Esophagus muscularis mucosa (tissue), 4 donors: ENCODE data around the gene SPATA31D1. TPM values are rescaled to one million over a fixed set of nuclear protein-coding genes. Genes with fewer than 3 reads are reported as not detected.
A peak's percentile ranks its signal among the peaks of the same experiment; 100 is the strongest.

Experiments used
- DNase-seq: peaks from one replicate; pipeline ENCODE4 v3.0.0-alpha.2; 2017; ENCODE audit errors: extremely low spot score
- H3K27ac ChIP-seq, 4 donors: fragments of 200-600 bp; sonication (generic); replicated peaks in 1 of 4; 1 replicate in 3 of 4; 2 replicates in 1 of 4; pipeline ENCODE4 v1.5.1; 2016 to 2019; ENCODE audit warnings: mild to moderate bottlenecking in 1 of 4
- H3K27me3 ChIP-seq, 4 donors: fragments of 200-600 bp; sonication (generic); one replicate each; pipeline versions ENCODE4 v1.5.1 to v1.6.0; 2016 to 2019
- H3K36me3 ChIP-seq, 4 donors: fragments of 200-600 bp; sonication (generic); one replicate each; pipeline ENCODE4 v1.5.1; 2016 to 2019
- H3K4me1 ChIP-seq, 4 donors: fragments of 200-600 bp; sonication (generic); one replicate each; pipeline ENCODE4 v1.5.1; 2016 to 2019
- H3K4me3 ChIP-seq, 4 donors: fragments of 200-600 bp; sonication (generic); 1 replicate in 2 of 4; 2 replicates in 2 of 4; pipeline ENCODE4 v1.5.1; 2016 to 2019; ENCODE audit warnings: mild to moderate bottlenecking in 4 of 4, moderate library complexity in 1 of 4
- H3K9me3 ChIP-seq, 4 donors: fragments of 200-600 bp; sonication (generic); 1 replicate in 3 of 4; 2 replicates in 1 of 4; pipeline ENCODE4 v1.5.1; 2016 to 2019
- CTCF ChIP-seq, 3 experiments: fragments of 200-600 bp in 2 of 3; fragments of 450-650 bp in 1 of 3; sonication (generic) in 2 of 3; IDR thresholded peaks; one replicate each; pipeline ENCODE4 v1.5.1; 2017 to 2019; ENCODE audit warnings: antibody characterized with exemption in 3 of 3, mild to moderate bottlenecking in 2 of 3, moderate library complexity in 1 of 3
- EP300 ChIP-seq: sonication (generic); formaldehyde crosslinking; IDR thresholded peaks from one replicate; pipeline ENCODE4 v1.6.1; 2017; ENCODE audit warnings: antibody characterized with exemption
- POLR2A ChIP-seq: fragments of 450-650 bp; IDR thresholded peaks from one replicate; pipeline ENCODE4 v1.6.1; 2017; ENCODE audit warnings: antibody characterized with exemption, moderate library complexity, mild to moderate bottlenecking, low read depth
- POLR2AphosphoS5 ChIP-seq, 2 donors: sonication (generic); formaldehyde crosslinking; IDR thresholded peaks; one replicate each; pipeline ENCODE4 v1.6.1; 2017; ENCODE audit warnings: antibody characterized with exemption in 2 of 2
- WGBS: methylation state at CpG from one replicate; pipeline ENCODE4 v1.1.5; 2018; 5-methylcytosine and 5-hydroxymethylcytosine counted together
- intact Hi-C: fragments of 100-400 bp; cut with DNase I; formaldehyde crosslinking; loops from one replicate; pipeline ENCODE4 v1.15.1; 2023
- total RNA-seq, 4 donors: library from RNA; depleted of rRNA; stranded (reverse); fragments of >200 nt; gene quantifications; one replicate each; pipeline versions ENCODE4 v1.1.0 to v1.2.1, GENCODE V29; 2016

SPATA31D1 gene
- total RNA-seq, 4 donors from 2014 or later = not detected

- no peak for DNase-seq
- Histone ChIP-seq H3K27ac (peak overlapping the region in 2 of 4 donors; percentile 67 to 75), H3K4me1 (peaks cover 0 to 29% (median 24%) of the 10 kb centered on the region in 4 donors), H3K36me3 (no peaks in the 10 kb centered on the region), H3K4me3 (no peak overlapping the region), H3K27me3 (no peaks in the 10 kb centered on the region), H3K9me3 (peaks cover 0 to 2% (median 0%) of the 10 kb centered on the region in 4 donors)
- intact Hi-C loops = no loop called here
- no peak for TF ChIP-seq POLR2A
- TF ChIP-seq POLR2AphosphoS5 (IDR thresholded peaks at IDR 0.05) = no peak
- no peak for TF ChIP-seq CTCF (IDR thresholded peaks at IDR 0.05)
- TF ChIP-seq EP300 = no peak
Measured at GRCh38 chr9:82020331-82020730, 31.8 kb downstream of the SPATA31D1 start.

GRCh38 chr9:82021198-82021597 is 32.6 kb downstream of the SPATA31D1 start:
- Histone ChIP-seq H3K4me3 (no peak overlapping the region), H3K4me1 (peaks cover 0 to 32% (median 24%) of the 10 kb centered on the region in 4 donors), H3K9me3 (no peaks in the 10 kb centered on the region), H3K36me3 (no peaks in the 10 kb centered on the region), H3K27ac (peak overlapping the region; percentile 47 to 75 (median 68)), H3K27me3 (no peaks in the 10 kb centered on the region)
- DNase-seq = no peak
- peak; percentile 63 to 84 for TF ChIP-seq POLR2AphosphoS5 (IDR thresholded peaks at IDR 0.05)
- no peak for TF ChIP-seq EP300
- intact Hi-C loops = no loop called here

- intact Hi-C loops = no loop called here
- H3K36me3 ChIP-seq = no peaks in the 10 kb centered on the region
- no peaks in the 10 kb centered on the region for H3K27me3 ChIP-seq
- no peak overlapping the region for H3K4me3 ChIP-seq
- no peaks in the 10 kb centered on the region for H3K9me3 ChIP-seq
- H3K27ac ChIP-seq = peak overlapping the region; percentile 47 to 75 (median 68)
- peaks cover 0 to 32% (median 24%) of the 10 kb centered on the region in 4 donors for H3K4me1 ChIP-seq
- TF ChIP-seq POLR2A (no peak), CTCF (IDR thresholded peaks at IDR 0.05) (no peak), EP300 (no peak), POLR2AphosphoS5 (IDR thresholded peaks at IDR 0.05) (no peak)
- DNase-seq = no peak
- WGBS = 39% methylated on average over 2 of the region's 2 CpGs
Measured at GRCh38 chr9:82022121-82022520, 33.5 kb downstream of the SPATA31D1 start.

- Histone ChIP-seq H3K27ac (peak overlapping the region in 1 of 4 donors; percentile 22), H3K36me3 (no peaks in the 10 kb centered on the region), H3K27me3 (no peaks in the 10 kb centered on the region), H3K9me3 (no peaks in the 10 kb centered on the region), H3K4me1 (peaks cover 0 to 32% (median 24%) of the 10 kb centered on the region in 4 donors), H3K4me3 (no peak overlapping the region)
- no peak for TF ChIP-seq POLR2AphosphoS5 (IDR thresholded peaks at IDR 0.05)
- no peak for TF ChIP-seq CTCF (IDR thresholded peaks at IDR 0.05)
- no peak for TF ChIP-seq POLR2A
- intact Hi-C loops = no loop called here
- no peak for DNase-seq
- 85% methylated on average over 1 of the region's 1 CpG for WGBS
Measured at GRCh38 chr9:82024908-82025307, 36.3 kb downstream of the SPATA31D1 start.

- Histone ChIP-seq H3K27me3 (no peaks in the 10 kb centered on the region), H3K9me3 (no peaks in the 10 kb centered on the region), H3K4me3 (no peak overlapping the region), H3K27ac (no peak overlapping the region), H3K36me3 (no peaks in the 10 kb centered on the region), H3K4me1 (peaks cover 0 to 18% (median 3%) of the 10 kb centered on the region in 4 donors)
- no peak for DNase-seq
- TF ChIP-seq POLR2AphosphoS5 (IDR thresholded peaks at IDR 0.05) (peak; percentile 36 to 68), CTCF (IDR thresholded peaks at IDR 0.05) (no peak)
- intact Hi-C loops = no loop called here
- 69% methylated on average over 5 of the region's 5 CpGs for WGBS
Measured at GRCh38 chr9:82031538-82032280, 43.1 kb downstream of the SPATA31D1 start.
